Mucosa of rectum (tissue), 2 donors: ENCODE measurements around the gene ESPN.

Experiments used
- H3K27ac ChIP-seq, 2 donors: one replicate each; pipeline ENCODE4 v1.7.0; 2013; ENCODE audit warnings: inconsistent platforms in 2 of 2, low read depth in 2 of 2, low read length in 2 of 2
- H3K27me3 ChIP-seq, 2 donors: one replicate each; pipeline ENCODE4 v1.7.0; 2013; ENCODE audit warnings: low read length in 2 of 2; ENCODE audit not compliant: control insufficient read depth in 2 of 2, insufficient read depth in 2 of 2
- H3K36me3 ChIP-seq, 2 donors: one replicate each; pipeline ENCODE4 v1.7.0; 2013; ENCODE audit warnings: low read length in 2 of 2; ENCODE audit not compliant: control insufficient read depth in 2 of 2, insufficient read depth in 2 of 2
- H3K4me1 ChIP-seq, 2 donors: one replicate each; pipeline ENCODE4 v1.7.0; 2013; ENCODE audit warnings: low read length in 2 of 2, mild to moderate bottlenecking in 1 of 2; ENCODE audit not compliant: control insufficient read depth in 2 of 2, insufficient read depth in 2 of 2
- H3K4me3 ChIP-seq, 2 donors: one replicate each; pipeline ENCODE4 v1.7.0; 2013; ENCODE audit warnings: low read length in 2 of 2
- H3K9ac ChIP-seq, 2 donors: one replicate each; pipeline ENCODE4 v1.7.0; 2013; ENCODE audit warnings: low read length in 2 of 2, low read depth in 1 of 2, mild to moderate bottlenecking in 1 of 2
- H3K9me3 ChIP-seq, 2 donors: one replicate each; pipeline ENCODE4 v1.7.0; 2013; ENCODE audit warnings: low read length in 2 of 2; ENCODE audit not compliant: control insufficient read depth in 2 of 2
- donor health status: healthy.
- donor health status: Normal muscosa, but diverticular disease.

ESPN gene

DNA sequence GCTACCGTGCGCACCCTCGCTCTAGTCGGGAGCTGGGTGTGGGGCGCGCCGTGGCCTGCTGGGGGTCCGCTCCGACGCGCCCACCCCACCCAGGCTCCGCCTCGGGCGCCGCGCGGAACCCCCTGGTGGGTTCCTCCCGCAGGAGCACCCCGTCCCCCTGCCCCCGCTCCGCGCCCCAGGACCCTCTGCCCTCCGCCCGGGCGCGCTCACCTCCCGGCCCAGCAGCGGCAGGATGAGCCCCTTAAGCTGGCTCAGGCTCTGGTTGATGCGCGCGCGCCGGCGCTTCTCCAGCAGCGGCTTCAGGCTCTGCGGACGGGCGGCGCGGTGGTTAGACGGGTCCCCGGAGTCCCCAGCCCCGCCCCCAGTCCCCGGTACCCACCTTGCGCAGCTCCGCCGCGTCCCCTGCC lies 5.2 kb upstream of the ESPN start:
- Histone ChIP-seq H3K9ac (peak overlapping the region in 1 of 2 donors; percentile 66), H3K27ac (peak overlapping the region; percentile 61 to 63), H3K27me3 (peaks cover 23 to 38% of the 10 kb centered on the region in 2 donors), H3K36me3 (no peaks in the 10 kb centered on the region), H3K4me3 (peak overlapping the region; percentile 54 to 58), H3K9me3 (no peaks in the 10 kb centered on the region), H3K4me1 (peaks cover 41 to 47% of the 10 kb centered on the region in 2 donors)

DNA sequence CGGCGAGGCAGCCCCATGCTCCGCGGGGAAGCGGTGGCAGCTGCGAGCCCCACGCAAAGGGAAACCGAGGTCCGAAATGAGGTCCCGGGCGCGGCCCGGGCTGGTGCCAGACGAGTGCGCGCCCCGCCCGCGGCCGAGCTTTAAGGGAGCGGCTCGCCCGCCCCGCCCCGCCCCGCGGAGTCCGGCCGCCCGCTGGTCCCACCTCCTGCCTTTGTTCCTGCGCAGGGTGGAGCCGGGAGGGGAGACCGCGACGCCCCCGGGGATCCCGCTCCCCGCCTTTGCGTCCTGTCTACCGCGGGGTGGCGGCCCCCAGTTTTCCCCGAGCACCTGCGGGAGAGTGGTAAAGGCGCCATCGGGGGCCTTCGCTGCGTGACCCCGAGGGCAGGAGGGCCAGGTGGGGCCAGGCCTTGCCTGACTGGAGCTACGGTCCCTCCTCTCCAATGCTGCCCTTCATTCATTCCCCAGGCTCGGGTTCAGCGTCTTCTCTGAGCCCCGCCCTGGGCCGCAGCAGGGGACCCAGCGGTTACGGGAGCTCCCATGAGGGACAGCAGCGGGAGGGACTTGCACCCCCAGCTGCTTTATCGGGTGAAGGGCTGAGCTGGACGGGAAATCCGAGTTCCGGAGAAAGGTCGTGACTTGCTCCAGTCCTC lies 4.6 kb upstream of the ESPN start, which contains the start of gene HES2:
HES2 (minus strand) TSS at position 116 of the 650 bp plus-strand sequence; CDS start at position 17, 99 bp downstream.
- H3K9me3 ChIP-seq = no peaks in the 10 kb centered on the region
- peak within 1 kb of the TSS; percentile 61 to 63 for H3K27ac ChIP-seq
- H3K4me1 ChIP-seq = peaks cover 39 to 45% of the 10 kb centered on the region in 2 donors
- peaks cover 24 to 36% of the 10 kb centered on the region in 2 donors for H3K27me3 ChIP-seq
- no peaks in the 10 kb centered on the region for H3K36me3 ChIP-seq
- peak within 1 kb of the TSS in 1 of 2 donors; percentile 66 for H3K9ac ChIP-seq
- peak within 1 kb of the TSS; percentile 54 to 58 for H3K4me3 ChIP-seq

DNA sequence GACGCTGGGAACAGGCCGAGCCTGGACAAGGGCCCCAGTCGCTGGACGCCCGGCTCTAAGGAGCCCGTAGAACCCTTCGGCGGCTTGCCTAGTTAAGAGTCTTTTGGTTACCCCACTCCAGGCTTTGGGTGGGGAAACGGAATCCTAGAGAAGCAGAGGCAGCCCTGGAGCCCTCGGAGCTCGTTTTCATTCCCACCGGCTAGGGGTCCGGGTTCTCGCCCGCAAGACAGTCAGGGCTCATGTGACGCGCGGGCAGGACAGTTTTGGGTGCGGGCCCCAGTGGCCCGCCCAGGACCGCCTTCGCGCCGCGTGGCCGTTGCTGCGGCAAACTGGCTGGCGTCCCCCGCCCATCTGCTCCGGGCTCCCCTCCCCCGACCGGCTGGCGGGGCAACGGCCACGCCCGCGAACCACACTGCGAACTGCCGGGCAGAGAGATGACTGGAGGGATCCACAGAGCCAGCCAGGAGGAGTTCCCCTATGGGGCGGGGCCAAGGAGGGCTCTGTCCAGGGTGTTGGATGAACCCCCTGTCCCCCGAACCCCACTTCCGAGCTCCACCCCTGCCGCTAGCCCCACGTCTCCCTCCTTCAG lies 4.0 kb upstream of the ESPN start:
- Histone ChIP-seq H3K4me3 (peak overlapping the region; percentile 50 to 54), H3K9ac (peak overlapping the region in 1 of 2 donors; percentile 56), H3K9me3 (no peaks in the 10 kb centered on the region), H3K27me3 (peaks cover 26 to 39% of the 10 kb centered on the region in 2 donors), H3K36me3 (no peaks in the 10 kb centered on the region), H3K27ac (peak overlapping the region; percentile 59 to 63), H3K4me1 (peaks cover 41 to 48% of the 10 kb centered on the region in 2 donors)

DNA sequence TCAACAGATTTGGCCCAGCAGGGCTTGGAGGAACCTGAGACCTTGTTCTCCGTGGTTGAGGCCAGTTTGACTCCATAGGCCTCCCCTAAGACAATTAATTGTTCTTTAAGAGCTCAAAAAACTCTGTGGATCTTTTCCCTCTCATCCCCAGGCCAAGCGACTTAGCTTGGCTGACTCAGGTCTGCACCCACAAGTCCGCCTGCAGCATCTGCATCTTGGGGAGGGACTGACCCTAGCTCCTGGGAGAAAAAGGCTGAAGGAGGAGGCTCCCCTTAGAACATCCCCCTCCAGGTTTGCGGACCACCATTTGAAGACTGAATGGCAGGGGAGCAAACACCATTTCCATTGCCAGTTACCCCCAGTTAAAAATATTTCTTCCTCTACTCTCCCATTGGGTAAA lies 3.3 kb upstream of the ESPN start:
- no peak overlapping the region for H3K27ac ChIP-seq
- H3K36me3 ChIP-seq = no peaks in the 10 kb centered on the region
- peaks cover 26 to 42% of the 10 kb centered on the region in 2 donors for H3K27me3 ChIP-seq
- H3K4me1 ChIP-seq = peaks cover 44 to 55% of the 10 kb centered on the region in 2 donors
- no peaks in the 10 kb centered on the region for H3K9me3 ChIP-seq
- no peak overlapping the region for H3K9ac ChIP-seq
- no peak overlapping the region for H3K4me3 ChIP-seq

DNA sequence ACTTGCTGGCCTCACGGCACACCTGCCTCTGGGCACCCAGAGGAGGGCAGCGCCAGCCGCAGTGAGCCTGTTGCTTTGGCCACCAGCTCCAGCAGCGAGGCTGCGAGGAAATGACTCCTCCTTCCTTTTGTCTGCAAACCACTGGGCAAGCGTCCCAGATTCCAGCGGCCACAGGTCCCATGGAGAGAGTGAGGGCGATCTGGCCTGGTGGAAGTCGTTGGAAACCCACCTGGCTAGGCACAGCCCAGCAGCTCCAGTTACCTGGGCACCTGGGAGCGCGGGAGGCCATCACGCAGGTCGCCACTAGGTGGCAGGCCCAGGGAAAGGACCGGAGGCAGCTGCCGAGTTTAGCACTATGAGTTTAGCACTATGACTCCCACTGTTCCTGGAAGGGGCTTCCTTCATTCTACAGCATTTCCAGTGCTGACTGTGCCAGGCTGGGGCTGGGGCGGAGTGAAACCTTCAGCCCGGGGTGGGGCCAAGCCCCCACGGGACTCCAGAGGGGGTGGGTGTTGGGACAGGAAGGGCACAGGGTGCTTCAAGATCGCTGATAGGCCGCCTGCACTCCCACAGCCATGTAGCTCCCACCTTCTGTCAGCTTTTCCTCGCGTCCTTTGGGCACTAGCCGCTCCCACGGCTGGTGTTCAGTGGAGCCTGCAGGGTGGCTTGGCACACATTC lies 1.1 kb upstream of the ESPN start:
- no peaks in the 10 kb centered on the region for H3K9me3 ChIP-seq
- peak overlapping the region in 1 of 2 donors; percentile 22 for H3K4me3 ChIP-seq
- H3K9ac ChIP-seq = no peak overlapping the region
- H3K4me1 ChIP-seq = peaks cover 51 to 62% of the 10 kb centered on the region in 2 donors
- peaks cover 26 to 33% of the 10 kb centered on the region in 2 donors for H3K27me3 ChIP-seq
- H3K27ac ChIP-seq = no peak overlapping the region
- H3K36me3 ChIP-seq = no peaks in the 10 kb centered on the region

DNA sequence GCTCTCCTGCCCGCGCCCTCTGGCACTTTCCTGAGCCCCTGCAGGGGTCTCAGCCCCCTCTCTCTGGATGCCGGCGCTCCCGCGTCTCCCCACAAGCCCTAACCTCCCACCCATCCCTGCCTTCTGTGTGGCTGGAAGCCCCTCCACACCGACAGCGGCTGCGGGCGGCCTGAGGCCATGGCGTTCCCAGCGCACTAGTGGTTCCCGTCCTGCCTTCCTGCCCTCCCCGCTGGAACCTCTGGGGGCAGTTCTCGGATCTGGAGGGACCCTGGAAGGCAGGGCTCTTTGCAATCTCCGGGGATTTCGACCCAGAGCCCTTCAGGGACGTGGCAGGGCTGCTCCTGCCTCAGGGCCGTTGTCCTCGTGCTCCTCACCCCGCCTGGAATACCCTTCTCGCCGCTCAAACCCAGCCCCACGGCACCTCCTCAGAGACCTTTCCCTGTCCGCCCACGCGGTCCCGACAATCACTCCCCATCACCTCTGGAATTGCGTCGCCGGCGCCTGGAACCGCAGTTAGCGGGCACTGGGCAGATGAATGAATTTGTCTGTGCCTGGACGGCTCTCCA lies 493 bp upstream of the ESPN start:
- peaks cover 48 to 58% of the 10 kb centered on the region in 2 donors for H3K4me1 ChIP-seq
- no peak overlapping the region for H3K4me3 ChIP-seq
- H3K27me3 ChIP-seq = peaks cover 24 to 33% of the 10 kb centered on the region in 2 donors
- no peaks in the 10 kb centered on the region for H3K9me3 ChIP-seq
- H3K36me3 ChIP-seq = no peaks in the 10 kb centered on the region
- H3K9ac ChIP-seq = no peak overlapping the region
- H3K27ac ChIP-seq = no peak overlapping the region

DNA sequence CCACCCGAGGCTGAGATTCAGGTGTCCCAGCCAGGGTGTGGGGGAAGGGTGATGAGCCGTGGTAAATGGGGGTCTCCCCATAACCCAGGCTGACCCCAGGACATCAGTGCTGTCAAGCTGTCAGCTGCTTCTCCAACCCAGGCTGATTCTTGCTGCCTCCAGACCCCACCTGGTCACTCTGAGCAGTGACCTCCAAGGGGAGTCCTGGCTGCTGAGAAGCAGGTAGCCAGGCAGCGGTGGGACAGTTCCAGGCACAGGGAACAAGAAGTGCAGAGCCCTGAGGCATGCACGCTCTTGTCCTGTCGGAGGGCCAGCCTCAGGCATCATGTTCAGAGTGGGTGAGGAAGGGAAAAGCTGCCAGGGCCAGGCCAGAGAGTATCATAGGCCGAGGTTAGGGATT lies 1.1 kb downstream of the ESPN start:
- Histone ChIP-seq H3K4me3 (no peak overlapping the region), H3K4me1 (peaks cover 39 to 49% of the 10 kb centered on the region in 2 donors)

DNA sequence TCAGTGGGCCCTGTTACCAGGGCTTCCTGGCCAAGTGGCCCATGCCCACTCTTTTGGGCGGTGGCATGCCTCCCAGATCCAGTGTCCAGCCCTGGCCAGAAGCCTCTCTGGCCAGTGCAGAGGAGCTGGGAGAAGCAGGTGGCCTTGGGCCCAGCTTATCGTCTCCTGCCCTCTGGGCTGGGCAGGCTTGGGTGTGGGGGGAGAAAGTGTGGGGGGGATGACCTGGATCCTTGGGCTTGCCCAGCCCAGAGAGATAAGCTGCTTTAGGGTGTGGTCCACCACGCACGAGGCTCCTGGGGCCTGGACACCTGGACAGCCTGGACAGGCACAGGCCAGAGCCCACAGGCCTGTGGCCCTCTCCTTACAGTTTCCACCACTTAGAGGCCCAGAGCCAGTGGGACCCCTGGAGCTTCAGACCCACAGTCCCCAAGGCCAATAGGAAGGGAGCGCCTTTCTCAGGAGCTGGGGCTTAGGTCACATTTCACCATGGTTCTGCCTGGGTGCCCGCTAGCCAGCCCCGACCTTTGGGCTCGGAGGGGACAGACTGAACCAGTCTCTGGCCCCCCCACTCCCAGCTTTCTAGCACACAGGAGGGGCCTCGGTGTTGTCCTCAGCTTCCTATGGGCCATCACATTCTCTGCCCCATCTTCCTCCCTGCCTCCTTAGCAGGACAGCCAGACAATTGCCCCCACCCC lies 1.8 kb downstream of the ESPN start:
- H3K36me3 ChIP-seq = no peaks in the 10 kb centered on the region
- peaks cover 39 to 43% of the 10 kb centered on the region in 2 donors for H3K4me1 ChIP-seq
- H3K27me3 ChIP-seq = peaks cover 19 to 25% of the 10 kb centered on the region in 2 donors
- H3K9me3 ChIP-seq = no peaks in the 10 kb centered on the region
- no peak overlapping the region for H3K9ac ChIP-seq
- no peak overlapping the region for H3K4me3 ChIP-seq
- H3K27ac ChIP-seq = no peak overlapping the region

More for the DNA sequence above, 1.1 kb downstream of the ESPN start:
- Histone ChIP-seq H3K36me3 (no peaks in the 10 kb centered on the region), H3K9ac (no peak overlapping the region), H3K27me3 (peaks cover 24 to 29% of the 10 kb centered on the region in 2 donors), H3K27ac (no peak overlapping the region), H3K9me3 (no peaks in the 10 kb centered on the region)

DNA sequence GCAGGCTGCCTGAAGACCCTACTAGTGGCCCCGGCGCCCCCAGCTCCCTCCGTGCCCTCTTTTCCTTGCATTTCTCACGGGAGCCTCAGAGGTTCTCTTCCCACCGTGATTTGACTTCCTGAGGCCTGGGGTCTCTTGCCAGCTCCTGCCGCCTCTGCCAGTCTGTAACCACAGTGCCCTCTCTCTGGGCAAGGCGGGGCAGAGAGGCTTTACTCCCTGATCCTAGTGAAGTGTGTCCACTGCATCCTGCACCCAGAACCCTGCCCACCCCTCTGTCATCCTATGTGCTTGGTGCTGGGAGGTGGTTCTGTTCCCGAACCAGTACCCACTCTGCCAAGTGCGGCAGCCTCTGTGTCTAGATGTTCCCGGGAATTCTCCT lies 2.4 kb downstream of the ESPN start:
- Histone ChIP-seq H3K27ac (peak overlapping the region in 1 of 2 donors; percentile 23), H3K27me3 (peaks cover 19 to 20% of the 10 kb centered on the region in 2 donors), H3K4me1 (peaks cover 39 to 40% of the 10 kb centered on the region in 2 donors), H3K4me3 (no peak overlapping the region), H3K9me3 (no peaks in the 10 kb centered on the region), H3K9ac (no peak overlapping the region), H3K36me3 (no peaks in the 10 kb centered on the region)
